Measurements from ENCODE around the gene PGGT1B. TPM values are rescaled to one million over a fixed set of nuclear protein-coding genes. Genes with fewer than 3 reads are reported as not detected.

The PGGT1B gene
- total RNA-seq, 1 donor from 2014 or later: 23.8 TPM

- Histone ChIP-seq H3K4me3 (no peak overlapping the region), H3K9me3 (replicated peaks) (peaks cover 15% of the 10 kb centered on the region), H3K27ac (replicated peaks) (no peak overlapping the region), H3K36me3 (no peaks in the 10 kb centered on the region), H3K27me3 (ENCODE audit: low read depth) (no peaks in the 10 kb centered on the region), H3K4me1 (no peaks in the 10 kb centered on the region)
- no peak for TF ChIP-seq CTCF (IDR thresholded peaks at IDR 0.05; ENCODE audit: borderline replicate concordance)
- intact Hi-C loops (cut with micrococcal nuclease): no loop called here
- no peak for DNase-seq
Observed at GRCh38 chr5:115289104-115289503, 26.4 kb upstream of the PGGT1B start.

- Histone ChIP-seq H3K27me3 (ENCODE audit: low read depth) (no peaks in the 10 kb centered on the region), H3K4me3 (no peak overlapping the region), H3K9me3 (replicated peaks) (no peaks in the 10 kb centered on the region), H3K27ac (replicated peaks) (no peak overlapping the region), H3K4me1 (no peaks in the 10 kb centered on the region), H3K36me3 (no peaks in the 10 kb centered on the region)
- no peak for DNase-seq
- intact Hi-C loops (cut with micrococcal nuclease): no loop called here
- no peak for TF ChIP-seq CTCF (IDR thresholded peaks at IDR 0.05; ENCODE audit: borderline replicate concordance)
Observed at GRCh38 chr5:115284021-115284420, 21.3 kb upstream of the PGGT1B start.

GRCh38 chr5:115282131-115282530 lies 19.5 kb upstream of the PGGT1B start:
- TF ChIP-seq CTCF (IDR thresholded peaks at IDR 0.05; ENCODE audit: borderline replicate concordance): no peak
- H3K4me1 ChIP-seq: no peaks in the 10 kb centered on the region
- no peak overlapping the region for H3K27ac ChIP-seq (replicated peaks)
- H3K27me3 ChIP-seq (ENCODE audit: low read depth): no peaks in the 10 kb centered on the region
- no peak for DNase-seq
- intact Hi-C loops (cut with micrococcal nuclease): no loop called here
- no peaks in the 10 kb centered on the region for H3K9me3 ChIP-seq (replicated peaks)
- H3K4me3 ChIP-seq: no peak overlapping the region
- no peaks in the 10 kb centered on the region for H3K36me3 ChIP-seq

GRCh38 chr5:115274584-115274983 lies 11.9 kb upstream of the PGGT1B start:
- DNase-seq: no peak
- intact Hi-C loops (cut with micrococcal nuclease): no loop called here
- no peaks in the 10 kb centered on the region for H3K27me3 ChIP-seq (ENCODE audit: low read depth)
- TF ChIP-seq CTCF (IDR thresholded peaks at IDR 0.05; ENCODE audit: borderline replicate concordance): no peak
- no peak overlapping the region for H3K4me3 ChIP-seq
- H3K27ac ChIP-seq (replicated peaks): no peak overlapping the region
- H3K4me1 ChIP-seq: no peaks in the 10 kb centered on the region
- no peaks in the 10 kb centered on the region for H3K9me3 ChIP-seq (replicated peaks)
- H3K36me3 ChIP-seq: peaks cover 23% of the 10 kb centered on the region

DNA sequence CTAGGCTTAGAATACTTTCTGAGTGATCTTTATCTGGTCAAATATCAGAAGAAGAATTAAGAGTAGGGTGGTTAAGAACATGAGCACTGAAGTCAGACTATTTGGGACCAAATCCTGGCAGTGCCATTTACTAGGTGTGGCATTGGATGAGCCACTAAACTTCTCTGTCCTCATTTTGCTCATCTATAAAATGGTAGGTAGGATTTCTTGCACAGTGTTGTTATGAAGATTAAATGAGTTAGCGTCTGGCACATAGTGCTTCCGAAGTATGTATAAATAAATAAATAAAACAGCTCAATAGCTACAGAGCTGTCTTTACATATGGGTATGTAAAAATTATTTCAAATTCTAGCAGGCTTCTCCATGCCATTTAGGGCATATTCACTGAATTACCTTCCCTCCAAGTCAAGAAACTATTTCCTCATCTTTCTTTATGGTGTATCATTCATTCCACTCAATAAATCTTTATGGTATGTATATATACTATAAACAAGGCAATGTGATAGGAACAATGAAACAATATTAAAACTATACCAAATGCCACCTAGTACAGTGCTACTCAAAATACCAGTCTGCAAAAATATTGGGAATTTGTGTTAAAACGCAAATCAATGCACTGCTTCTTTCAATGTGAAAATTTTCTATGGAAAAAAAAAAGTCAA lies 9.8 kb upstream of the PGGT1B start:
- H3K4me3 ChIP-seq: no peak overlapping the region
- intact Hi-C loops (cut with micrococcal nuclease): no loop called here
- no peaks in the 10 kb centered on the region for H3K27me3 ChIP-seq (ENCODE audit: low read depth)
- no peak for TF ChIP-seq CTCF (IDR thresholded peaks at IDR 0.05; ENCODE audit: borderline replicate concordance)
- DNase-seq: no peak
- no peaks in the 10 kb centered on the region for H3K4me1 ChIP-seq
- H3K27ac ChIP-seq (replicated peaks): no peak overlapping the region
- H3K36me3 ChIP-seq: peaks cover 32% of the 10 kb centered on the region
- H3K9me3 ChIP-seq (replicated peaks): no peaks in the 10 kb centered on the region
